Measurements from ENCODE around the gene MCF2L. TPM values are rescaled to one million over a fixed set of nuclear protein-coding genes. Genes with fewer than 3 reads are reported as not detected.
"Not testable (repeated sequence)": the region's sequence is repeated elsewhere in the genome, so short reads cannot be mapped to it uniquely, and the experiment has no call there.

MCF2L gene
- total RNA-seq, 1 experiment from 2014 or later, result 9.4 TPM

DNA sequence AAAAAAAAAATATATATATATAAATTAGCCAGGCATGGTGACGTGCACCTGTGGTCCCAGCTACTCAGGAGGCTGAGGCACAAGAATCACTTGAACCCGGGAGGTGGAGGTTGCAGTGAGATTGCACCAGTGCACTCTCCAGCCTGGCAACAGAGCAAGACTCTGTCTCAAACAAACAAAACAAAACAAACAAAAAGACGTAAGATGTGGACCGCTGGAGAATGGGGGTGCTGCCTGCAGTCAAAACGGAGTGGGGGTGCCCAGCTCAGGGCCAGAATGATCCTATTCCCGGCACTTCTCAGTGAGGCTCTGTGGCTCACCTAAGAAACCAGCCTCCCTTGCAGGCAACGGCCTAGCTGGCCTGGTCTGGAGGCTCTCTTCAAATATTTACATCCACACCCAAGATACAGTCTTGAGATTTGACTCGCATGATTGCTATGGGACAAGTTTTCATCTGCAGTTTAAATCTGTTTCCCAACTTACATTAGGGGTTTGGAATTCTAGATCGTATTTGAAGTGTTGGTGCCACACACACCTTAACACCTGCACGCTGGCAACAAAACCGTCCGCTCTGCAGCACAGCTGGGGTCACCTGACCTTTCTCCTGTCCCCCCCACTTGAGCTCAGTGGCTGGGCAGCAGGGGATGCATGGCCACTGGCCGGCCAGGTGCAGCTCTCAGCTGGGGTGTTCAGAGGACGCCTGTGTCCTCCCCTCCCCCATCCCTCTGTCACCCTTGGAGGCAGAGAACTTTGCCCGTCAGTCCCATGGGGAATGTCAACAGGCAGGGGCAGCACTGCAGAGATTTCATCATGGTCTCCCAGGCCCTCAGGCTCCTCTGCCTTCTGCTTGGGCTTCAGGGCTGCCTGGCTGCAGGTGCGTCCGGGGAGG, 136.3 kb downstream of the MCF2L start, which contains the start of gene F7:
TSS of gene F7 (plus strand) at position 760 of the 889 bp plus-strand sequence. CDS start at position 811, 51 bp downstream.
- Histone ChIP-seq H3K4me1 (replicated peaks) (no peaks in the 10 kb centered on the region), H3K36me3 (no peaks in the 10 kb centered on the region), H3K9me3 (replicated peaks) (peaks cover 1% of the 10 kb centered on the region; the same call in 1 of the 2 replicates), H3K27ac (no peak within 1 kb of the TSS), H3K27me3 (replicated peaks) (no peaks in the 10 kb centered on the region), H3K4me3 (no peak within 1 kb of the TSS)
- no peak for DNase-seq (ENCODE audit: low read depth in 1 of 2, low spot score in 2 of 2)

DNA sequence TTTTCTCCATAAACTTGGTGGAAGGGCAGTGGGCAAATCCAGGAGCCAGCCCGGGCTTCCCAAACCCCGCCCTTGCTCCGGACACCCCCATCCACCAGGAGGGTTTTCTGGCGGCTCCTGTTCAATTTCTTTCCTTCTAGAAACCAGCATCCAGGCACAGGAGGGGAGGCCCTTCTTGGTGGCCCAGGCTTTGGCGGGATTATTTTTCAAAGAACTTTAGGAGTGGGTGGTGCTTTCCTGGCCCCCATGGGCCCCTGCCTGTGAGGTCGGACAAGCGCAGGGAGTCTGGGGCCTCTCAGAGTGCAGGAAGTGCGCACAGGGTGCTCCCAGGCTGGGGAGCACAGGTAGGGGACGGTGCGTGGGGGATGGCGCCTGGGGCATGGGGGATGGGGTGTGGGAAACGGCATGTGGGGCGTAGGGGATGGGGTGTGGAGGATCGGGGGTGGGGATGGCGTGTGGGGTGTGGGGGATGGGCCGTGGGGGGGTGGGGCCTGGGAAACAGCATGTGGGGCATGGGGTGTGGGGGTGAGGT, 137.0 kb downstream of the MCF2L start:
- Histone ChIP-seq H3K4me1 (replicated peaks) (no peaks in the 10 kb centered on the region), H3K27ac (no peak overlapping the region), H3K9me3 (replicated peaks) (peaks cover 6% of the 10 kb centered on the region; the same call in 1 of the 2 replicates), H3K36me3 (no peaks in the 10 kb centered on the region), H3K4me3 (no peak overlapping the region), H3K27me3 (replicated peaks) (no peaks in the 10 kb centered on the region)
- no peak for DNase-seq (ENCODE audit: low read depth in 1 of 2, low spot score in 2 of 2)

DNA sequence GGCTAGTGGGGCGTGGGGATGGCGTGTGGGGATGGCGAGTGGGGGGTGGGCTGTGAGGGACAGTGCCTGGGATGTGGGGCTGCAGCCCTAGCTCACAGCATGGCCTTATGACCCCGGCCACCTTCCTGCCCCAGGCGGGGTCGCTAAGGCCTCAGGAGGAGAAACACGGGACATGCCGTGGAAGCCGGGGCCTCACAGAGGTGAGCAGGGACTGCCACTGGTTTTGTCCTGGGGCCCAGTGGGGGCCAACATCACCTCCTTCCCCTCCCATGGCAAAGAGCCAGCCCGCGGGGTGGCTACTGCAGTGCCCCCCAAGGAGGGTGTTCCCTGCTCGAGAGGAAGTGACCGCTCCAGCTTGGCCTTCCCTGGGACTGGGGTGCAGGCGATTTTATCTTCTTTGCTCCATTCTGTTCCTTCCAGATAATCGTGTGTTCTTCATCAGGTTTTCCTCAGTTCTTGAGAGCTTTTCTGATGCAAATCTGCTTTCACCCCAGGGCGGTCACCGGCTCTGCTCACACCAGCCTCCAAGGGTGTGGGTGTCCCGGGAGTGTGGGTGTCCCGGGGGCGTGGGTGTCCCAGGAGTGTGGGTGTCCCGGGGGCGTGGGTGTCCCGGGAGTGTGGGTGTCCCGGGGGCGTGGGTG, 137.8 kb downstream of the MCF2L start:
- Histone ChIP-seq H3K4me3 (no peak overlapping the region), H3K9me3 (replicated peaks) (peaks cover 6% of the 10 kb centered on the region; the same call in 1 of the 2 replicates), H3K27ac (no peak overlapping the region), H3K27me3 (replicated peaks) (no peaks in the 10 kb centered on the region), H3K36me3 (no peaks in the 10 kb centered on the region), H3K4me1 (replicated peaks) (no peaks in the 10 kb centered on the region)
- DNase-seq (ENCODE audit: low read depth in 1 of 2, low spot score in 2 of 2), result no peak

DNA sequence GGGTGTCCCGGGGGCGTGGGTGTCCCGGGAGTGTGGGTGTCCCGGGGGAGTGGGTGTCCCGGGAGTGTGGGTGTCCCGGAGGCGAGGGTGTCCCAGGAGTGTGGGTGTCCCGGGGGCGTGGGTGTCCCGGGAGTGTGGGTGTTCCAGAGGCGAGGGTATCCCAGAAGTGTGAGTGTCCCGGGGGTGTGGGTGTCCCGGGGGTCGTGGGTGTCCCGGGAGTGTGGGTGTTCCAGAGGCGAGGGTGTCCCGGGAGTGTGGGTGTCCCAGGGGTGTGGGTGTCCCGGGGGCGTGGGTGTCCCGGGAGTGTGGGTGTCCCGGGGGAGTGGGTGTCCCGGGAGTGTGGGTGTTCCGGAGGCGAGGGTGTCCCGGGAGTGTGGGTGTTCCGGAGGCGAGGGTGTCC, 139.5 kb downstream of the MCF2L start:
- H3K4me3 ChIP-seq; H3K9me3 ChIP-seq (replicated peaks); H3K4me1 ChIP-seq (replicated peaks); H3K36me3 ChIP-seq; H3K27ac ChIP-seq; DNase-seq (ENCODE audit: low read depth in 1 of 2, low spot score in 2 of 2); H3K27me3 ChIP-seq (replicated peaks): not testable (repeated sequence)

DNA sequence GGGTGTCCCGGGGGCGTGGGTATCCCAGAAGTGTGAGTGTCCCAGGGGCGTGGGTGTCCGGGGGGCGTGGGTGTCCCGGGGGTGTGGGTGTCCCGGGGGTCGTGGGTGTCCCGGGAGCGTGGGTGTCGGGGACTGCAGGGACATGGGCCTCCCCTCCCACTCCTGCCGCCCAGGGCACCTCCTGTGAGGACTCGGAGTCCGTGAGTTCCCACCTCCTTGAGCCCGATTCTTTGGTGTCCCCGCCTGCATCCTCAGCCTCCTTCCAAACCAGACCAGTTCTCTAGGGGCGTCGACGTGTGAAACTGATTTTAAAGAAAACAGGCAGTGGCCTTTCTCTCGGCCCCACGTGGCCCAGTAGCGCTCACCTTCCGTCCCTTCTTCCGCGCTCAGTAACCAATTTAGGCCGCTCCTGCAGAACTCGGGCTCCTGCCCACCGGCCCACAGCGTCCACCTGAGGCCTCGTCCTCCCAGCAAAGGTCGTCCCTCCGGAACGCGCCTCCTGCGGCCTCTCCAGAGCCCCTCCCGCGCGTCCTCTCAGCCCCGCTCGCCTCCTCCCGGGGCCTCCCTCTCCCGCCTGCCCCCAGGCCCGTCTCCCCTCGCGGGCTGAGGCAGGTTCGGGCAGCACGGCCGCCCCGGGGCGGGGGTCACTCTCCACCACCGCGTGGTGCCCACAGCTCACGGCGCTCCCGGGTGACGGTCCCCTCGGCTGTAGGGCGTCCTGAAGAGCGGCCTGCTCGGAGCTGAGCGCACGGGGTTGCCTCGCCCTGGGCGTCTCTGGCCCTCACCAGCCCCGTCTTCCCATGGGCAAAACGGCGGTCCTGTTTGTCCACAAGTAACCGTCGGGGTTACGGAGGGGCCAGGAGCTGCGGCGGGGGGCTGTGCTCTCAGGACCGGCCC, 140.4 kb downstream of the MCF2L start:
- Histone ChIP-seq H3K4me1 (replicated peaks) (no peaks in the 10 kb centered on the region), H3K27me3 (replicated peaks) (no peaks in the 10 kb centered on the region), H3K36me3 (no peaks in the 10 kb centered on the region), H3K4me3 (no peak overlapping the region), H3K27ac (no peak overlapping the region), H3K9me3 (replicated peaks) (peaks cover 6% of the 10 kb centered on the region; the same call in 1 of the 2 replicates)
- DNase-seq (ENCODE audit: low read depth in 1 of 2, low spot score in 2 of 2), result no peak

DNA sequence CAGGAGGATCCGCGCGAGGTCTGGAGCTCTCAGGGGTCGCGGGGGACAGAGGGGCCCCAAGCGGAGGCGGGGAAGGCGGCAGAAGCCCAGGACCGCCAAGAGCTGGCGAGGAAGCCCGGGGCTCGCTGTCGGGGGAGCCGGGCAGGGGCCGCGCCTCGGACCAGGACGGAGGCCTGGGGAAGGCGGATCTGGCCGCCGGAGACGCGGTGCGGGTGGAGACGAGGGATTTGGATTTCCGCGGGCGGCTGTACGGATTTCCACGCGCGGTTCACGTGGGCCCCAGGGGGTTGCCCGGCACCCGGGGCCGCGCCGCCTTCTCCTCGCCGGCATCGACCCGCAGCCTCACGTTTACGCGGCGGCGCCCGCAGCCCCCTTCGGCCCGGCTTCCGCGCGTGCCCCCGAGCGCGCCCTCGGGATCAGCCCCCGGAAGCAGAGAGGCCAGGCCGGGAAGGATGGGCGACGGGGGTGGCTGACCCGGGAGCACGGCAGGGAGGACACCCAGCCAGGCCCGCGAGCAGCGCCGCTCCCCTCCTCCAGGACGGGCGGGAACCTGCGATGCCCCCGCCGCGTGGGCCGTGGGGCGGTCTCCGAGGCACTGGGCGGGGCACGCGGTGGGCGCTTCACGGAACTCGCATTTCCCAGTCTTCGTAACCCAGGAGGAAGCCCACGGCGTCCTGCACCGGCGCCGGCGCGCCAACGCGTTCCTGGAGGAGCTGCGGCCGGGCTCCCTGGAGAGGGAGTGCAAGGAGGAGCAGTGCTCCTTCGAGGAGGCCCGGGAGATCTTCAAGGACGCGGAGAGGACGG, 141.2 kb downstream of the MCF2L start:
- no peaks in the 10 kb centered on the region for H3K27me3 ChIP-seq (replicated peaks)
- no peak overlapping the region for H3K27ac ChIP-seq
- no peaks in the 10 kb centered on the region for H3K4me1 ChIP-seq (replicated peaks)
- H3K9me3 ChIP-seq (replicated peaks), result peaks cover 6% of the 10 kb centered on the region; the same call in 1 of the 2 replicates
- no peak overlapping the region for H3K4me3 ChIP-seq
- no peaks in the 10 kb centered on the region for H3K36me3 ChIP-seq
- no peak for DNase-seq (ENCODE audit: low read depth in 1 of 2, low spot score in 2 of 2)

DNA sequence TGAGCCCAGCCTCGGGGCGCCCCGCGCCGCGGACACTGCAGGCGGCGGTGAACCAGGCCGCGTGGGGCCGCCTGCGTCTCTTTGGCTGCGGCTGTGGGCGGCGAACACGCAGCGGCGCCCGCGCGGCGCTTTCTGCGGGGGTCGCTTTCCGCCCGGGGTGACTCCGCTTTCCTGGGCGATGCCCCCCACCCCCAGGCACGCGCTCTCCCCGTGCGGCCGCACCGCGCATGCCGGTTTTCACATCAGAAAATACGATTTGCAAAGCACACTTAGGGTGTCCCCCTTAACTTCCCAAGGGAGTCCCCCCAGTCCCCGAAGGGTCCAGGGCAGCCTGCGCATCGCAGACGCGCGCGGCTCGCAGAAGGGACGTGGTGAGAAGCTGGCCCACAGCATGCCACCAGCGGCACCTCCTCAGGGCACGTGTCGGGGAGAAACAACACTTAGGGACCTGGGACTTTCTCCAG, 141.9 kb downstream of the MCF2L start:
- peaks cover 6% of the 10 kb centered on the region; the same call in 1 of the 2 replicates for H3K9me3 ChIP-seq (replicated peaks)
- DNase-seq (ENCODE audit: low read depth in 1 of 2, low spot score in 2 of 2), result no peak
- H3K36me3 ChIP-seq, result no peaks in the 10 kb centered on the region
- no peaks in the 10 kb centered on the region for H3K27me3 ChIP-seq (replicated peaks)
- H3K4me1 ChIP-seq (replicated peaks), result no peaks in the 10 kb centered on the region
- no peak overlapping the region for H3K4me3 ChIP-seq
- H3K27ac ChIP-seq, result no peak overlapping the region

DNA sequence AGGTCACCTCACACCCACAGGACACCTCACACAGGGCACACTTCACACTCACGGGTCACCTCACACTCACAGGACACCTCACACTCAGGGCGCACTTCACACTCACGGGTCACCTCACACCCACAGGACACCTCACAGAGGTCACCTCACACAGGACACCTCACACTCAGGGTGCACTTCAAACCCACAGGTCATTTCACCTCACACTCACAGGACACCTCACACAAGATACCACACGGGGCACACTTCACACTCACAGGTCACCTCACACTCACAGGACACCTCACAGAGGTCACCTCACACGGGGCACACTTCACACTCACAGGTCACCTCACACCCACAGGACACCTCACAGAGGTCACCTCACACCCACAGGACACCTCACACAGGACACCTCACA, 142.8 kb downstream of the MCF2L start:
- DNase-seq (ENCODE audit: low read depth in 1 of 2, low spot score in 2 of 2); H3K9me3 ChIP-seq (replicated peaks); H3K4me1 ChIP-seq (replicated peaks); H3K36me3 ChIP-seq; H3K27ac ChIP-seq; H3K27me3 ChIP-seq (replicated peaks); H3K4me3 ChIP-seq: not testable (repeated sequence)

DNA sequence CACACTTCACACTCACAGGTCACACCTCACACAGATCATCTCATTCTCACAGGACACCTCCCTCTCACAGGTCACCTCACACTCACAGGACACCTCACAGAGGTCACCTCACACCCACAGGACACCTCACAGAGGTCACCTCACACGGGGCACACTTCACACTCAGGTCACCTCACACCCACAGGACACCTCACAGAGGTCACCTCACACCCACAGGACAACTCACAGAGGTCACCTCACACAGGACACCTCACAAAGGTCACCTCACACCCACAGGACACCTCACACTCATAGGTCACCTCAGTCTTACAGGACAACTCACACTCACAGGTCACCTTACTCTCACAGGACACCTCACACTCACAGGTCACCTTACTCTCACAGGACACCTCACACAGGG, 143.5 kb downstream of the MCF2L start:
- H3K27me3 ChIP-seq (replicated peaks); H3K9me3 ChIP-seq (replicated peaks); H3K36me3 ChIP-seq; H3K27ac ChIP-seq; DNase-seq (ENCODE audit: low read depth in 1 of 2, low spot score in 2 of 2); H3K4me3 ChIP-seq; H3K4me1 ChIP-seq (replicated peaks): not testable (repeated sequence)

DNA sequence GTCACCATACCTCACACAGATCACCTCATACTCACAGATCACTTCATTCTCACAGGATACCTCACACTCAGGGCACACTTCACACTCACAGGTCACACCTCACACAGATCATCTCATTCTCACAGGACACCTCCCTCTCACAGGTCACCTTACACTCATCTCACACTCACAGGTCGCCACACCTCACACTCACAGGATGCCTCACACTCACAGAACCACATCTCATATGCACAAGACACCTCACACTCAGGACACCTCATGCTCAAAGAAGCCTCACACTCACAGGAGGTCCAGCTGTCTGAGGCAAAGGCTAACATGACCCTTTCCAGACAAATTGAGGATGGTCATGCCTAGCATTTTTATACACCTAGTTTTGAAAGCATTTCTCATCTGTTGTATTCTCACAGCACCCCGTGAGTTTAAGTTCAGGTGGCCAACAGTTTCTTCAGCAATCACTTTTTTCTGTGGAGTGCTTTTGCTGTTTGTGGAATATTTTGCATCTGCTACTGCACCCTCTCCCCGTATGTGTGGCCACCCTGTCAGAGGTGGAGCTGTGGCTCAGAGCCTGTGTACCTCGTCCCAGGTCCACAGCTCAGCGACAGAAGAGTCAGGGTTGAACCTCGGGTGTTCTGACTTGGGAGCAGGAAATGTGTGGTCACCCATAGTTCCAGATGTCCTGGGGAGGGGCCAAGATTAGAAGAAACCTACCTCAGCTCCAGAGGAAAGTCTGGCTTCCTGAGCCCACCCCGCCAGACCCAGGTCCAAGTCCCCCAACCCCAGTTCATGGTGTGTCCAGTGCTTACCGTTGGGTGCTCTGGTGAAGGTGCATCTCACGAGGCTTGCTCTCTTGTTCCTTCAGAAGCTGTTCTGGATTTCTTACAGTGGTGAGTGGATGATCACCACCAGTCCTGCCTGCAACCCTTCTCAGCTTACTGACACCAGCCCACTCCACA, 144.2 kb downstream of the MCF2L start:
- H3K4me3 ChIP-seq, result no peak overlapping the region
- no peaks in the 10 kb centered on the region for H3K4me1 ChIP-seq (replicated peaks)
- peaks cover 6% of the 10 kb centered on the region; the same call in 1 of the 2 replicates for H3K9me3 ChIP-seq (replicated peaks)
- no peaks in the 10 kb centered on the region for H3K27me3 ChIP-seq (replicated peaks)
- H3K36me3 ChIP-seq, result no peaks in the 10 kb centered on the region
- no peak overlapping the region for H3K27ac ChIP-seq
- peak in 1 of 2 experiments; percentile 6 for DNase-seq (ENCODE audit: low read depth in 1 of 2, low spot score in 2 of 2)

DNA sequence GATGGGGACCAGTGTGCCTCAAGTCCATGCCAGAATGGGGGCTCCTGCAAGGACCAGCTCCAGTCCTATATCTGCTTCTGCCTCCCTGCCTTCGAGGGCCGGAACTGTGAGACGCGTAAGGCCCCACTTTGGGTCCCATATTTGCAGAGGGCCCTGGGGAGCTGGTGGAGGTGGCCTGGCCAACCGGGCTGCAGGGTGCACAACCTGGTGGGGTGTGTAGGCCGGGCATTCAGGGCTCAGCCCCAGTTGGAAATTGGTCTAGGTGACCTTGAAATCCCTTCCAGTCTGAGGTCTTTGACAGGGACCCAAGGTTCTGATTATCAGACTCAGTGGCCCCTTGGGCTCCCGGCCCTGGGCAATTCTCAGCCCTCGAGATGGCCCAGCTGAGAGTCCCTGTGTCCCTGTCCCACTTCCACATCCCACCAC, 144.8 kb downstream of the MCF2L start:
- Histone ChIP-seq H3K27ac (no peak overlapping the region), H3K27me3 (replicated peaks) (no peaks in the 10 kb centered on the region), H3K4me3 (no peak overlapping the region), H3K4me1 (replicated peaks) (no peaks in the 10 kb centered on the region), H3K36me3 (no peaks in the 10 kb centered on the region), H3K9me3 (replicated peaks) (peaks cover 6% of the 10 kb centered on the region; the same call in 1 of the 2 replicates)
- DNase-seq (ENCODE audit: low read depth in 1 of 2, low spot score in 2 of 2), result peak in 1 of 2 experiments; percentile 25
